Measurements from ENCODE around the gene MLLT3.

DNA sequence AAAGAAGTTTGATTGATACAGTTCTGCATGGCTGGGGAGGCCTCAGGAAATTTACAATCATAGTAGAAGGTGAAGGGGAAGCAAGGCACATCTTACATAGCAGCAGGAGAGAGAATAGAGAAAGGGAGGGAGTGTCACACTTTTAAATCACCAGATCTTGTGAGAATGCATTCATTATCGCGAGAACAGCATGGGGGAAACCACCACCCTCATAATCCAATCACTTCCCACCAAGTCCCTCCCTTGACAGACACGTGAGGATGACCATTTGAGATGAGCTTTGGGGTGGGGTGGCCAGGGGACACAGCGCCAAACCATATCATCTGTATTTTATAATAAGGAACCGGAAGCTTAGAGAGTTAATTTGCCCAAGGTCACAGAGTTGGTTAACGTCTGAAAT lies 48.1 kb upstream of the MLLT3 start:
- TF ChIP-seq, protein P1, sequence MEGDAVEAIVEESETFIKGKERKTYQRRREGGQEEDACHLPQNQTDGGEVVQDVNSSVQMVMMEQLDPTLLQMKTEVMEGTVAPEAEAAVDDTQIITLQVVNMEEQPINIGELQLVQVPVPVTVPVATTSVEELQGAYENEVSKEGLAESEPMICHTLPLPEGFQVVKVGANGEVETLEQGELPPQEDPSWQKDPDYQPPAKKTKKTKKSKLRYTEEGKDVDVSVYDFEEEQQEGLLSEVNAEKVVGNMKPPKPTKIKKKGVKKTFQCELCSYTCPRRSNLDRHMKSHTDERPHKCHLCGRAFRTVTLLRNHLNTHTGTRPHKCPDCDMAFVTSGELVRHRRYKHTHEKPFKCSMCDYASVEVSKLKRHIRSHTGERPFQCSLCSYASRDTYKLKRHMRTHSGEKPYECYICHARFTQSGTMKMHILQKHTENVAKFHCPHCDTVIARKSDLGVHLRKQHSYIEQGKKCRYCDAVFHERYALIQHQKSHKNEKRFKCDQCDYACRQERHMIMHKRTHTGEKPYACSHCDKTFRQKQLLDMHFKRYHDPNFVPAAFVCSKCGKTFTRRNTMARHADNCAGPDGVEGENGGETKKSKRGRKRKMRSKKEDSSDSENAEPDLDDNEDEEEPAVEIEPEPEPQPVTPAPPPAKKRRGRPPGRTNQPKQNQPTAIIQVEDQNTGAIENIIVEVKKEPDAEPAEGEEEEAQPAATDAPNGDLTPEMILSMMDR (IDR thresholded peaks at IDR 0.05), result no peak
- no peak for TF ChIP-seq POLR2A (IDR thresholded peaks at IDR 0.05)

Data from prostate gland (tissue), 2 donors.